ENCODE data around the gene GNA12. TPM values are rescaled to one million over a fixed set of nuclear protein-coding genes. Genes with fewer than 3 reads are reported as not detected.

GNA12 gene
- total RNA-seq, 3 donors from 2014 or later: 21.7 to 57.7 (median 25.7) TPM

- no peaks in the 10 kb centered on the region for H3K9me3 ChIP-seq
- no peak for TF ChIP-seq CTCF (IDR thresholded peaks at IDR 0.05)
- intact Hi-C loops (cut with DNase I, micrococcal nuclease): loop anchor here (10.0 kb wide), 2 partner anchors 213 to 243 kb away; partner anchors contain the start of gene GRIFIN (in 1 of the 2)
- DNase-seq (no peak), ATAC-seq (peak; percentile 47)
- H3K36me3 ChIP-seq (ENCODE audit: low read depth): no peaks in the 10 kb centered on the region
- peaks cover 5% of the 10 kb centered on the region for H3K4me1 ChIP-seq (ENCODE audit: low read depth)
- no peak overlapping the region for H3K4me3 ChIP-seq
These were observed 156.7 kb downstream of the GNA12 start for GRCh38 chr7:2687338-2687869.

GRCh38 chr7:2686101-2686500 lies 158.0 kb downstream of the GNA12 start:
- no peak for TF ChIP-seq CTCF (IDR thresholded peaks at IDR 0.05)
- no peak for ATAC-seq
- intact Hi-C loops (cut with DNase I, micrococcal nuclease): loop anchor here (10.0 kb wide), 2 partner anchors 211 to 241 kb away; partner anchors contain the start of gene GRIFIN (in 1 of the 2)
- H3K4me3 ChIP-seq: no peak overlapping the region
- peaks cover 3% of the 10 kb centered on the region for H3K4me1 ChIP-seq (ENCODE audit: low read depth)
- no peaks in the 10 kb centered on the region for H3K9me3 ChIP-seq
- H3K36me3 ChIP-seq (ENCODE audit: low read depth): no peaks in the 10 kb centered on the region
- no peak for DNase-seq

GRCh38 chr7:2684501-2684900 lies 159.6 kb downstream of the GNA12 start:
- Histone ChIP-seq H3K36me3 (ENCODE audit: low read depth) (no peaks in the 10 kb centered on the region), H3K4me1 (ENCODE audit: low read depth) (peaks cover 3% of the 10 kb centered on the region), H3K9me3 (no peaks in the 10 kb centered on the region), H3K4me3 (no peak overlapping the region)
- TF ChIP-seq CTCF (IDR thresholded peaks at IDR 0.05): no peak
- DNase-seq (no peak), ATAC-seq (no peak)
- intact Hi-C loops (cut with DNase I, micrococcal nuclease): loop anchor here (10.0 kb wide), 2 partner anchors 210 to 240 kb away; partner anchors contain the start of gene GRIFIN (in 1 of the 2)

GRCh38 chr7:2681929-2682799 lies 161.9 kb downstream of the GNA12 start:
- no peak for TF ChIP-seq CTCF (IDR thresholded peaks at IDR 0.05)
- ATAC-seq: no peak
- no peaks in the 10 kb centered on the region for H3K36me3 ChIP-seq (ENCODE audit: low read depth)
- H3K9me3 ChIP-seq: no peaks in the 10 kb centered on the region
- no peaks in the 10 kb centered on the region for H3K4me1 ChIP-seq (ENCODE audit: low read depth)
- intact Hi-C loops (cut with DNase I, micrococcal nuclease): loop anchor here (10.0 kb wide), 2 partner anchors 207 to 237 kb away; partner anchors contain the start of gene GRIFIN (in 1 of the 2)
- no peak overlapping the region for H3K4me3 ChIP-seq
- no peak for DNase-seq

GRCh38 chr7:2680792-2681490 lies 163.2 kb downstream of the GNA12 start:
- no peaks in the 10 kb centered on the region for H3K36me3 ChIP-seq (ENCODE audit: low read depth)
- peak; percentile 62 for TF ChIP-seq CTCF (IDR thresholded peaks at IDR 0.05)
- no peak overlapping the region for H3K4me3 ChIP-seq
- H3K4me1 ChIP-seq (ENCODE audit: low read depth): no peaks in the 10 kb centered on the region
- ATAC-seq: peak; percentile 83
- intact Hi-C loops (cut with DNase I, micrococcal nuclease): loop anchor here (10.0 kb wide), 2 partner anchors 206 to 236 kb away; partner anchors contain the start of gene GRIFIN (in 1 of the 2)
- H3K9me3 ChIP-seq: no peaks in the 10 kb centered on the region
- peak in 2 of 3 donors; percentile 85 to 90 for DNase-seq
